Keratinocyte (primary cell): ENCODE measurements around the gene EYS. TPM values are rescaled to one million over a fixed set of nuclear protein-coding genes. Genes with fewer than 3 reads are reported as not detected.

Experiments used
- DNase-seq: peaks from one replicate; pipeline ENCODE4 v3.0.0-alpha.2; 2011; ENCODE audit warnings: low read depth, missing footprints, low spot score
- FAIRE-seq: peaks from 2 replicates; lab custom pipeline; 2011; peaks lifted over from hg19 to GRCh38; lab: Jason Lieb, UNC
- H2AFZ ChIP-seq: 2 replicates; pipeline ENCODE4 v1.6.0; 2012; ENCODE audit warnings: low read length, control low read depth, inconsistent platforms; ENCODE audit not compliant: control insufficient read depth
- H3K27ac ChIP-seq: 2 replicates; pipeline ENCODE4 v1.5.1; 2011; ENCODE audit warnings: low read length; ENCODE audit not compliant: control insufficient read depth, insufficient read depth
- H3K27me3 ChIP-seq: 3 replicates; pipeline ENCODE4 v1.6.0; 2011; ENCODE audit warnings: low read length; ENCODE audit not compliant: control insufficient read depth, insufficient read depth; ENCODE audit errors: extremely low read depth
- H3K36me3 ChIP-seq, 2 experiments: 2 replicates in 1 of 2; 3 replicates in 1 of 2; pipeline ENCODE4 v1.5.1; 2011; ENCODE audit warnings: low read length in 2 of 2, mild to moderate bottlenecking in 1 of 2; ENCODE audit not compliant: control insufficient read depth in 2 of 2, insufficient read depth in 2 of 2; ENCODE audit errors: extremely low read depth in 1 of 2
- H3K4me1 ChIP-seq: 3 replicates; pipeline ENCODE4 v1.5.1; 2011; ENCODE audit warnings: low read length; ENCODE audit not compliant: control insufficient read depth, insufficient read depth; ENCODE audit errors: extremely low read depth
- H3K4me2 ChIP-seq: 3 replicates; pipeline ENCODE4 v1.6.0; 2011; ENCODE audit warnings: low read depth, low read length; ENCODE audit not compliant: control insufficient read depth, insufficient read depth; ENCODE audit errors: extremely low read depth
- H3K4me3 ChIP-seq, 3 experiments: fragments of 200-600 bp in 1 of 3; sonication (generic) in 1 of 3; 2 replicates in 2 of 3; 3 replicates in 1 of 3; pipeline ENCODE4 v1.5.1; 2011 to 2016; ENCODE audit warnings: low read length in 3 of 3, mild to moderate bottlenecking in 3 of 3, control low read depth in 2 of 3, inconsistent platforms in 1 of 3, low read depth in 1 of 3, mixed read lengths in 1 of 3, mixed run types in 1 of 3, moderate library complexity in 1 of 3; ENCODE audit not compliant: control insufficient read depth in 2 of 3, insufficient read depth in 2 of 3; ENCODE audit errors: extremely low read depth in 1 of 3
- H3K79me2 ChIP-seq: 2 replicates; pipeline ENCODE4 v1.6.0; 2012; ENCODE audit warnings: low read length; ENCODE audit not compliant: control insufficient read depth, insufficient read depth
- H3K9ac ChIP-seq: 3 replicates; pipeline ENCODE4 v1.6.0; 2011; ENCODE audit warnings: low read length; ENCODE audit not compliant: control insufficient read depth, insufficient read depth; ENCODE audit errors: extremely low read depth
- H3K9me1 ChIP-seq: 3 replicates; pipeline ENCODE4 v1.6.0; 2011; ENCODE audit warnings: low read length; ENCODE audit not compliant: control insufficient read depth, insufficient read depth; ENCODE audit errors: extremely low read depth
- H3K9me3 ChIP-seq: 2 replicates; pipeline ENCODE4 v1.5.1; 2012; ENCODE audit warnings: low read depth, low read length; ENCODE audit not compliant: control insufficient read depth
- H4K20me1 ChIP-seq: 3 replicates; pipeline ENCODE4 v1.6.0; 2011; ENCODE audit warnings: low read length; ENCODE audit not compliant: control insufficient read depth, insufficient read depth; ENCODE audit errors: extremely low read depth
- CTCF ChIP-seq, 3 experiments: IDR thresholded peaks in 1 of 3; conservative IDR thresholded peaks in 1 of 3; optimal IDR thresholded peaks in 1 of 3; 2 replicates in 2 of 3; 3 replicates in 1 of 3; pipeline versions ENCODE3 to v1.5.1; 2011; ENCODE audit warnings: low read length in 3 of 3, mild to moderate bottlenecking in 3 of 3, moderate library complexity in 2 of 3, control low read depth in 1 of 3, inconsistent platforms in 1 of 3; ENCODE audit not compliant: insufficient read depth in 2 of 3; ENCODE audit errors: extremely low read depth in 1 of 3
- EZH2 ChIP-seq: IDR thresholded peaks from one replicate; pipeline ENCODE4 v1.6.1; 2012; ENCODE audit warnings: inconsistent platforms, mild to moderate bottlenecking, low read length, moderate library complexity
- dilution Hi-C: fragments of 300-500 bp; cut with MboI; formaldehyde crosslinking; loops from one replicate; pipeline ENCODE4 v1.7.0; 2020; ENCODE audit warnings: low sequenced_read_pairs; ENCODE audit not compliant: extremely low pct_ligation_motif_present
- polyA plus RNA-seq, 5 experiments: library from polyadenylated mRNA; depleted of rRNA in 3 of 5; stranded (reverse) in 3 of 5; stranded (forward) in 1 of 5; unstranded in 1 of 5; fragments of >200 nt; gene quantifications; 1 replicate in 1 of 5; 2 replicates in 3 of 5; 3 replicates in 1 of 5; pipeline versions ENCODE4 v1.2.1 to v1.2.3, GENCODE V29; 2011 to 2012; ENCODE audit warnings: missing spikeins in 2 of 5, low read depth in 1 of 5, low replicate concordance in 1 of 5

The EYS gene
- polyA plus RNA-seq, 1 donor (not counting 4 experiments of a cell fraction or from before 2014, with no cell fraction given) = 0.34 TPM

- no peaks in the 10 kb centered on the region for H3K27me3 ChIP-seq
- H3K27ac ChIP-seq = no peak overlapping the region
- no peak for FAIRE-seq
- no peaks in the 10 kb centered on the region for H3K9me3 ChIP-seq
- H3K4me3 ChIP-seq = no peak overlapping the region
- H3K4me1 ChIP-seq = no peaks in the 10 kb centered on the region
- no peak overlapping the region for H2AFZ ChIP-seq
- H3K9me1 ChIP-seq = no peaks in the 10 kb centered on the region
- no peaks in the 10 kb centered on the region for H4K20me1 ChIP-seq
- H3K9ac ChIP-seq = no peak overlapping the region
- dilution Hi-C loops = no loop called here
- H3K79me2 ChIP-seq = no peaks in the 10 kb centered on the region
- no peak for TF ChIP-seq EZH2
- no peak for TF ChIP-seq CTCF (optimal IDR thresholded peaks at IDR 0.05 in 1 of 3, IDR thresholded peaks at IDR 0.05 in 1 of 3, conservative IDR thresholded peaks at IDR 0.05 in 1 of 3; ENCODE audit: extremely low read depth in 1 of 3, insufficient read depth in 2 of 3, low read length in 3 of 3)
- no peaks in the 10 kb centered on the region for H3K36me3 ChIP-seq
- H3K4me2 ChIP-seq = no peak overlapping the region
- DNase-seq = no peak
These were observed 1026.6 kb downstream of the EYS start for GRCh38 chr6:64680446-64680845.

GRCh38 chr6:64679416-64679815 is 1027.6 kb downstream of the EYS start:
- H4K20me1 ChIP-seq = no peaks in the 10 kb centered on the region
- no peaks in the 10 kb centered on the region for H3K79me2 ChIP-seq
- no peaks in the 10 kb centered on the region for H3K27me3 ChIP-seq
- no peaks in the 10 kb centered on the region for H3K4me1 ChIP-seq
- H3K9ac ChIP-seq = no peak overlapping the region
- no peak overlapping the region for H2AFZ ChIP-seq
- TF ChIP-seq EZH2 (no peak), CTCF (optimal IDR thresholded peaks at IDR 0.05 in 1 of 3, IDR thresholded peaks at IDR 0.05 in 1 of 3, conservative IDR thresholded peaks at IDR 0.05 in 1 of 3; ENCODE audit: extremely low read depth in 1 of 3, insufficient read depth in 2 of 3, low read length in 3 of 3) (no peak)
- FAIRE-seq (no peak), DNase-seq (no peak)
- no peak overlapping the region for H3K4me3 ChIP-seq
- no peak overlapping the region for H3K27ac ChIP-seq
- no peak overlapping the region for H3K4me2 ChIP-seq
- H3K9me3 ChIP-seq = no peaks in the 10 kb centered on the region
- no peaks in the 10 kb centered on the region for H3K36me3 ChIP-seq
- dilution Hi-C loops = no loop called here
- H3K9me1 ChIP-seq = no peaks in the 10 kb centered on the region
